Stomach (tissue), 9 donors: ENCODE measurements around the gene CDC16. TPM values are rescaled to one million over a fixed set of nuclear protein-coding genes. Genes with fewer than 3 reads are reported as not detected.

ENCODE experiments used
- DNase-seq, 2 donors: peaks; one replicate each; pipeline versions ENCODE4 v3.0.0 to v3.0.0-alpha.2; 2013 to 2019
- H3K27ac ChIP-seq, 5 donors: fragments of 200-600 bp in 4 of 5; sonication (generic) in 4 of 5; one replicate each; pipeline ENCODE4 v1.5.1; 2013 to 2019; ENCODE audit warnings: mild to moderate bottlenecking in 1 of 5, moderate library complexity in 1 of 5
- H3K27me3 ChIP-seq, 3 donors: fragments of 200-600 bp; sonication (generic); one replicate each; pipeline ENCODE4 v1.5.1; 2017 to 2019; ENCODE audit warnings: mixed run types in 1 of 3
- H3K36me3 ChIP-seq, 4 donors: fragments of 200-600 bp; sonication (generic); 1 replicate in 3 of 4; 2 replicates in 1 of 4; pipeline ENCODE4 v1.5.1; 2016 to 2019
- H3K4me1 ChIP-seq, 4 donors: fragments of 200-600 bp; sonication (generic); one replicate each; pipeline ENCODE4 v1.5.1; 2016 to 2019
- H3K4me3 ChIP-seq, 4 donors: fragments of 200-600 bp; sonication (generic) in 3 of 4; one replicate each; pipeline ENCODE4 v1.5.1; 2016 to 2019; ENCODE audit warnings: mild to moderate bottlenecking in 1 of 4
- H3K9me3 ChIP-seq, 4 donors: fragments of 200-600 bp; sonication (generic); one replicate each; pipeline ENCODE4 v1.5.1; 2016 to 2019
- CTCF ChIP-seq, 7 experiments: fragments of 450-650 bp in 4 of 7; fragments of 200-600 bp in 3 of 7; sonication (generic) in 3 of 7; IDR thresholded peaks; one replicate each; pipeline ENCODE4 v1.5.1; 2016 to 2019; ENCODE audit warnings: antibody characterized with exemption in 7 of 7, control low read depth in 2 of 7, mild to moderate bottlenecking in 1 of 7
- EP300 ChIP-seq: sonication (generic); formaldehyde crosslinking; IDR thresholded peaks from one replicate; pipeline ENCODE4 v1.6.1; 2017; ENCODE audit warnings: antibody characterized with exemption
- POLR2A ChIP-seq, 4 donors: fragments of 450-650 bp; IDR thresholded peaks; one replicate each; pipeline ENCODE4 v1.6.1; 2016; ENCODE audit warnings: antibody characterized with exemption in 4 of 4, control low read depth in 2 of 4, mild to moderate bottlenecking in 1 of 4, moderate library complexity in 1 of 4
- POLR2AphosphoS5 ChIP-seq, 3 donors: sonication (generic); formaldehyde crosslinking; IDR thresholded peaks; one replicate each; pipeline ENCODE4 v1.6.1; 2016; ENCODE audit warnings: antibody characterized with exemption in 3 of 3
- WGBS, 5 donors: extraction: QIAGEN DNeasy Blood & Tissue Kit in 3 of 5; methylation state at CpG; one replicate each; pipeline versions ENCODE4 v1.1.5 to v1.1.7; 2013 to 2018; 5-methylcytosine and 5-hydroxymethylcytosine counted together
- intact Hi-C: fragments of 100-400 bp; cut with DNase I; formaldehyde crosslinking; loops from one replicate; pipeline ENCODE4 v1.15.1; 2023; ENCODE audit warnings: low total_unique reads
- polyA plus RNA-seq, 3 donors: library from polyadenylated mRNA; stranded (reverse); fragments of 200-250 nt; gene quantifications; one replicate each; pipeline ENCODE4 v1.2.3, GENCODE V29; 2013
- total RNA-seq, 5 donors: library from RNA; depleted of rRNA; stranded (reverse); fragments of >200 nt; gene quantifications; one replicate each; pipeline versions ENCODE4 v1.1.0 to v1.2.3, GENCODE V29; 2014 to 2016
- donor health status: healthy with polysubstance abuse.
- donor health status: Bipolar disorder and iron deficiency.
- donor health status: healthy.

The CDC16 gene
- total and polyA plus RNA-seq, 8 donors: 49.3 to 98.5 (median 67.0) TPM

- Histone ChIP-seq H3K9me3 (no peaks in the 10 kb centered on the region), H3K4me1 (peaks cover 0 to 15% (median 9%) of the 10 kb centered on the region in 4 donors), H3K27ac (no peak overlapping the region), H3K27me3 (no peaks in the 10 kb centered on the region), H3K4me3 (no peak overlapping the region), H3K36me3 (peaks cover 36 to 100% (median 99%) of the 10 kb centered on the region in 4 donors)
- no peak for DNase-seq
- WGBS, 5 donors: 94 to 97% (median 95%) methylated on average over 4 of the region's 4 CpGs
- intact Hi-C loops: no loop called here
- TF ChIP-seq CTCF (IDR thresholded peaks at IDR 0.05) (no peak), EP300 (no peak), POLR2AphosphoS5 (IDR thresholded peaks at IDR 0.05) (no peak), POLR2A (IDR thresholded peaks at IDR 0.05) (no peak)
Measured at GRCh38 chr13:114257014-114257413, 22.3 kb downstream of the CDC16 start.

- H3K27me3 ChIP-seq: no peaks in the 10 kb centered on the region
- DNase-seq: peak; percentile 42 to 55
- peaks cover 0 to 15% (median 9%) of the 10 kb centered on the region in 4 donors for H3K4me1 ChIP-seq
- H3K9me3 ChIP-seq: no peaks in the 10 kb centered on the region
- no peak overlapping the region for H3K27ac ChIP-seq
- intact Hi-C loops: no loop called here
- TF ChIP-seq POLR2A (IDR thresholded peaks at IDR 0.05): no peak
- TF ChIP-seq CTCF (IDR thresholded peaks at IDR 0.05): no peak
- TF ChIP-seq POLR2AphosphoS5 (IDR thresholded peaks at IDR 0.05): no peak
- TF ChIP-seq EP300: no peak
- peaks cover 42 to 100% (median 99%) of the 10 kb centered on the region in 4 donors for H3K36me3 ChIP-seq
- H3K4me3 ChIP-seq: no peak overlapping the region
- WGBS, 5 donors: 40 to 65% (median 42%) methylated on average over 8 of the region's 8 CpGs
Measured at GRCh38 chr13:114258589-114258988, 23.9 kb downstream of the CDC16 start.

- intact Hi-C loops: no loop called here
- 66 to 79% (median 75%) methylated on average over 7 of the region's 7 CpGs for WGBS, 5 donors
- H3K4me3 ChIP-seq: no peak overlapping the region
- H3K36me3 ChIP-seq: peaks cover 50 to 100% (median 99%) of the 10 kb centered on the region in 4 donors
- H3K9me3 ChIP-seq: no peaks in the 10 kb centered on the region
- H3K4me1 ChIP-seq: peaks cover 0 to 15% (median 9%) of the 10 kb centered on the region in 4 donors
- no peak for DNase-seq
- TF ChIP-seq CTCF (IDR thresholded peaks at IDR 0.05) (no peak), POLR2A (IDR thresholded peaks at IDR 0.05) (no peak), POLR2AphosphoS5 (IDR thresholded peaks at IDR 0.05) (no peak), EP300 (no peak)
- no peaks in the 10 kb centered on the region for H3K27me3 ChIP-seq
- no peak overlapping the region for H3K27ac ChIP-seq
Measured at GRCh38 chr13:114259374-114259773, 24.7 kb downstream of the CDC16 start.

GRCh38 chr13:114259974-114260373, 25.3 kb downstream of the CDC16 start:
- Histone ChIP-seq H3K9me3 (no peaks in the 10 kb centered on the region), H3K27ac (no peak overlapping the region), H3K4me1 (peaks cover 0 to 15% (median 9%) of the 10 kb centered on the region in 4 donors), H3K4me3 (no peak overlapping the region), H3K36me3 (peaks cover 56 to 100% (median 99%) of the 10 kb centered on the region in 4 donors), H3K27me3 (no peaks in the 10 kb centered on the region)
- WGBS, 5 donors: 61 to 70% (median 67%) methylated on average over 4 of the region's 4 CpGs
- intact Hi-C loops: no loop called here
- DNase-seq: peak in 1 of 2 donors; percentile 34
- TF ChIP-seq POLR2AphosphoS5 (IDR thresholded peaks at IDR 0.05): no peak
- TF ChIP-seq CTCF (IDR thresholded peaks at IDR 0.05): no peak
- no peak for TF ChIP-seq EP300
- no peak for TF ChIP-seq POLR2A (IDR thresholded peaks at IDR 0.05)
